Stimulated activated CD4-positive, alpha-beta T cell treated with anti-CD3 and anti-CD28 coated beads, Interleukin-4, amount 100 ng/mL, for 24 hours (primary cell): ENCODE results near the gene DENND5A.
"Not testable (repeated sequence)": the region's sequence is repeated elsewhere in the genome, so short reads cannot be mapped to it uniquely, and the experiment has no call there.

Source experiments
- DNase-seq: peaks from one replicate; pipeline ENCODE4 v3.0.0-alpha.2; 2020

DENND5A gene

DNA sequence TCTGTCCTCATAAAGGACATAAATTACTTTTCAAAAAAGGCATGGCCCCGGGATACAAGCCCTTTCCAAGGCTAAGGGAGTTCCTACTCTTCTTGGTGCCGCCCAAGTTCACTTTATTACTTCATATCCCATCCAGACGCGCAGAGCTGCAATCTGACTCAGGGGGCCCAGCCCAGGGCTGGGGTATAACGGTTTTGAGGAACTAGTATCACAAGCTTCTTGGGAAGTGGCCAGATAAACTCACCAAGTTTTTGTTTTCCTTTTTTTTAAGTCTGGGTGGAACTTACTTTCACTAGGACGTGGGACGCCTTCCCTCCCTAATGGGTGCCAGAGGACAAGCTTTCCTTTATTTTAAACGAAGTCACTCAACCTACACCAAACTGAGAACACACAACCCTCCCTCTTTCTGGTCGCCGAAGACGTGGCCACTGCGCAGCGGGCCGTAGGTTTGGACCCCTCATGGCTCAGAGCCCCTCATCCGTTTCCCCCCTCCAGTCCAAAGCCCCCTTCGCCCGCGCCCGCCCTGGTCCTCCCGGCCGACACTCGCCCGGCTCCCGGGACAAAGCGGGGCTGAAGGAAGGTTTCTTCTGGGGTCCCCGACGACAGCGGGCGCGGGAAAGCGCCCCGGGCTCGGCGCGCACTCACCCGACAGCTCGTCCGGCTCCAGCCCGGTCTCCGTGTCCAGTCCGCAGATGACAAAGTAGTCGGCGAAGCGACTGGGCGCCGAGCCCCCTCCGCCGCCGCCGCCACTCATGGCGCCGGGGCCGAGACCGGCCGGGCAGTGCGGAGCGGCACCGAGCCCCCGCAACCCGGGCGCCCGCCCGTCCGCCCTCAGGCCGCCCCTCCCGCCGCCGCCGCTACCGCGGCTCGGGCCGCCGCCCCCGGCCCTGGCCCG lies 587 bp downstream of the DENND5A start:
- peak; percentile 59 for DNase-seq

DNA sequence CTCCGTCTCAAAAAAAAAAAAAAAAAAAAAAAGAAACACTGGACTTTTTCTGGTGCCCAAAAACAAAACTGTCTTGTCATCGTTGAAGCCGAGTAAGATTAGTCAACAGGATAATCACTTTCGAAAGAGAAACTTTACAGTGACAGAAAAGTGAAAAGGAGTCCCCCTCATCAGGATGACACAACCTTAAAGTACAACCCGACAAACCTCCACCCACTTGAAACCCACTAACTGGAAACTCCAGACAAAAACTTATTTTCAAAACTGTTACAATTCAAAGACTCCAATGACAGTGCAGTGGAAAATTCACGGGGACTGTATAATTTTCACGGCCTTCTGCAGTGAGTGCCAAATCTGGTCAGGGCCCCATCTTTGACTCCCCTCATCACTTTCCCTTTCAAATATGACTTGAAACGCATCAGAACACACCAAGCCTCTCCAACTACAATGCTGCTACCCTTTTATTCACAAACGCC lies 1.3 kb downstream of the DENND5A start:
- peak; percentile 76 for DNase-seq

DNA sequence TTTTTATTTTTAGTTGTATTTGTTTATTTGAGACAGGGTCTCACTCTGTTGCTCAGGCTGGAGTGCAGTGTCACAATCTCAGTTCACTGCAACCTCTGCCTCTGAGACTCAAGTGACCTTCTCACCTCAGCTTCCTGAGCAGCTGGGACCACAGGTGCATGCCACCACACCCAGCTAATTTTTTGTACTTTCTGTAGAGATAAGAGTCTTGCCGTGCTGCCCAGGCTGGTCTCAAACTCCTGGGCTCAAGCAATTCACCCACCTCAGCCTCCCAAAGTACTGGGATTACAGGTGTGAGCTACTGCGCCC lies 4.4 kb downstream of the DENND5A start:
- not testable (repeated sequence) for DNase-seq

DNA sequence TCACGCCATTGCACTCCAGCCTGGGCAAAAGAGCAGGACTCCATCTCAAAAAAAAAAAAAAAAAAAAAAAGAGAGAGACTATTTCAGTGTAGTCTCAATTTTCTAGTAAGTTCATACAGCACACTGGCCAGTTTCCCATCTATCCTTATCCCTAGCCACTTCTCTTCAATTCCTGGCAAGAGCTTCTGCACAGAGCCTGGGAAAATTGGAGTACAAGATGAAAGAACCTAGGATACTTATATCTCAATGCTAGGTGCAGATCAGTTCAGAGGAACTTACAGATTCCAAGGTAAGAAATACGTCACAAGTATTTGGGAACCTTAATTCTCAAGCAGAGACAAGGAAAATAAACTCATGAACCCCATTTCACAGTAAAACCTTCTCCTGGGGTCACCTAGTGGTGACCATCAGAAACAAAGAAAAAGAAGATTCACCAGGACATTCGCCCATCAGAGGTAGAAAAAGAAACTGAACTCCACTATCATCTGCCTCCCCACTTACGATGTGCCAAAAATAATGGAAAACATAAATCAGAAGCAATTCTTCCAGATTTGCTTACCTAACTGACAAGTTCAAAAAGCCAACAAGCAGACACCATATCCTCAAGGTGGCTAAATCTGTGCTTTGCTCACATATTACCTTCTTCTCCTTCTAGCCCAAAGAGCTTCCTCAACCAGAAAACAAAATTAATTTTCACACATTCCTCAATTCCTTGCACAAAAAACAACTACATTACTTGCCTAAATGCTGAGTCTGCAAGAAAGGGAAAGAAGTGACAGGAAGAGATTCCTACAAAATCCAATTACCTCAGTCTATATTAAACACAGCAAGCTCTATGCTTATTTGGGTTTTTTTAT lies 4.9 kb downstream of the DENND5A start:
- no peak for DNase-seq

DNA sequence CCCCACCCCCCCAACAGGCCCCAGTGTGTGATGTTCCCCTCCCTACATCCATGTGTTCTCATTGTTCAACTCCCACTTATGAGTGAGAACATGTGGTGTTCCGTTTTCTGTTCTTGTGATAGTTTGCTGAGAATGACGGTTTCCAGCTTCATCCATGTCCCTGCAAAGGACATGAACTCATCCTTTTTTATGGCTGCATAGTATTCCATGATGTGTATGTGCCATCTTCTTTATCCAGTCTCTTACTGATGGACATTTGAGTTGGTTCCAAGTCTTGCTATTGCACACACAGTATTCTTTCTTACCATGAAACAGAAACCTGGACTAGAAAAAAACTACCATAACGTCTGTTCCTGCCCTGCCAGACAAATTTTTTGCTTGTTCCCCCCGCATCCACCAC lies 6.9 kb downstream of the DENND5A start:
- DNase-seq: not testable (repeated sequence)

DNA sequence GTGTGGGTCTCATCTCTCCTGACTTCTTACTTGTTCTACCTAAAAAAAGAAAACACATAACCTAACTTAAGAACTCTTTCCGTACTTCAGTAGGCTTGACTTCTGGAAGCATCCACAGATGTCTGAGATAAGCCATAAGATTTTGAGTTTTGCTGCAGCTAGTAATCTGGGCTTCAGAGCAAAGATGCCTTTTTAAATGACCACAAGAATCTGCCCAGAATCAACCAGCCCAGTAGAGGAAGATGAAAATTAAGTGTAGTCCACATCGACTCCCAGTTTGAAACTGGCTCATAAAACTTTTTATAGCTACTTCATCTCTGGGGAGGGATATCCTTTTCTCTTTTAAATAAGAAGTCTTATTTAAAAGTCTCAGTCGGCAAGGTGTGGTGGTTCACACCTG lies 10.7 kb downstream of the DENND5A start:
- DNase-seq: no peak

DNA sequence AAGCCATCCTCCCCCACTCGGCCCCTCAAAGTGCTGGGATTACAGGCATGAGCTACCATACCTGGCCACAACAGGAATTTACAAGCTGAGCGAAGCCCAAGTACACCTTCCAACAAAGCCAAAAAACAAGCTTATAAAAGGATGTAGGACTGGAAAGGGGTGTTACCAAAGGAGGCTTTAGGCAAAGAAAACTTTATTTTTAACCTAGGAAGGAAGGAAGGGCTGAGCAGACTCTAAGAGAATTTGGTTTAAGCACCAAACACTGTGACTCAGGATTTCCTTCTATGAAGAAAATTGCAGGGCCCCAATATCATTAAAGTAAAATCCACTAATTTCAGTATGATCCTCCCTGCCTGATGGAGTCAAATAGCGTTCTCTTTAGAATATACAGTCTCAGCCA lies 12.1 kb downstream of the DENND5A start:
- DNase-seq: no peak

DNA sequence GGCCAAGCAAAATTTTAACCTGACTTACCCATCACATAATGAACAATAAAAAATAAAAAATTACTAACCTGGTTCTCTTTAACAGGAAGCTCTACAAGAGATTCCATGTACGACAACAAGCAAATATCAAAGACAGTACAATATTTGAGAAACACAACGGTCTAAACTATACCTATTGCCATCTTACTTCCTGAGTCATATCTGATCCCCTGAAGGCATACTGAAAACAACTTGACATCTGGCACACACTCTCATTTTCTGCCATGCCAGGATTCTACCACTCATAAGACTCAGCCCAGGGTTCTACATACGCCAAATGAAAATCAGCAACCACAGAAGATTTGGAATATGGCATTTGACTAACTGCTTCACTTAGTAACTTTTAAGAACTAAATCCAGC lies 13.8 kb downstream of the DENND5A start:
- no peak for DNase-seq

DNA sequence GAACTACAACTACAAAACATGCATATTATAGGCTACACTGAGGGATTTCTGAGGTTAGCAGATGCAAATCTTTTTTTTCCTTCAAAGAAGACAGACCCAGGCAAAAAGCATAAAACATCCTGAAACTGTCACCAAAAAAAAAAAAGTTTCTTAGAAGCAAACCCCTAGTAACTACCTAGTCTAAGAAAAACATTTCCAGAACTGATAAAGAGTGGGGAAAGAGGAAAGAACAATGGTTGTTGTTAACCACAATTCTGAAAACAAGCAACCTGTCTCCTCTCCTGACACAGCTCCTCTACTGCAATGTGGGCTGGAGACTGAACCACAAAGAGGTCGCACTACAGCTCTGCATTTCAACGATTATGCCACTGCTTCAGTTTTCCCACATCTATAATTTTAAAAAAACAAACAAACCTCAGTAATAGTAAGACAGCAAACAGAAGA lies 15.0 kb downstream of the DENND5A start:
- peak; percentile 59 for DNase-seq

DNA sequence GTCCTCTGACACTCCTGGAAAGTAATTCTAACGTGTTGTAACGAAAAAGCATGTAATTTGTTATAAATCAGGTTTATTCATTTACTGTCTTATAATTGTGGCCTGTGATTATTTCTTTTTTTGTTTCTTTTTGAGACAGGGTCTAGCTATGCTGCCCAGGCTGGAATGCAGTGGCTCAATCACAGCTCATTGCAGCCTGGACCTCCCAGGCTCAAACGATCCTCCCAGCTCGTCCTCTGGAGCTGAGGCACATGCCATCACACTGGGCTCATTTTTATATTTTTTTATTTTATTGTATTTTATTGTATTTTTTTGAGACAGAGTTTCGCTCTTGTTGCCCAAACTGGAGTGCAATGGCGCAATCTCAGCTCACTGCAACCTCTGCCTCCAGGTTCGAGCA lies 15.9 kb downstream of the DENND5A start:
- no peak for DNase-seq

DNA sequence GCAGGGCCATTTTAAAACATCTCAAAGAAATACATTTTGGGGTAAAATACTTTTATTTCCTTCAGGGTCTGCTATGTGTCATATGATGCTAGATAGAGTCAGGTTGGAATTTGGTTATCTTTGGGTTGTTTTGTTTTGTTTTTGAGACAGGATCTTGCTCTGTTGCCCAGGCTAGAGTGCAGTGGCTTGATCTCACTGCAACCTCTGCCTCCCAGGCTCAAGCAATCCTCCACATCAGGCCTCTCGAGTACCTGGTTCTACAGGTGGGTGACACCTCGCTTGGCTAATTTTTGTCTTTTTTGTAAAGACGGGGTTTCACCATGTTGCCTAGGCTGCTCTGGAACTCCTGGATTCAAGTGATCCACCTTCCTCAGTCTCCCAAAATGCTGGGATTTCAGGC lies 17.3 kb downstream of the DENND5A start:
- DNase-seq: no peak

DNA sequence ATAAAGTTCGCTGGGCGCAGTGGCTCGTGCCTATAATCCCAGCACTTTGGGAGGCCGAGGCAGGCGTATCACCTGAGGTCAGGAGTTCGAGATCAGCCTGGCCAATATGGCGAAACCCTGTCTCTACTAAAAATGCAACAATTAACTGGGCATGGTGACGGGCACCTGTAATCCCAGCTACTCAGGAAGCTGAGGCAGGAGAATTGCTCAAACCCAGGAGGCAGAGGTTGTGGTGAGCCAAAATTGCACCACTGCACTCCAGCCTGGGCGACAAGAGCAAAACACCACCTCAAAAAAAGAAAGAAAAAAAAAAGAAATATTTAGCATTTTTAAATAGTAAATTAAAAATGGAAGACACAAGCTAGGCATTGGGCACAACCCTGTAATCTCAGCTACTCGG lies 28.9 kb downstream of the DENND5A start:
- not testable (repeated sequence) for DNase-seq

DNA sequence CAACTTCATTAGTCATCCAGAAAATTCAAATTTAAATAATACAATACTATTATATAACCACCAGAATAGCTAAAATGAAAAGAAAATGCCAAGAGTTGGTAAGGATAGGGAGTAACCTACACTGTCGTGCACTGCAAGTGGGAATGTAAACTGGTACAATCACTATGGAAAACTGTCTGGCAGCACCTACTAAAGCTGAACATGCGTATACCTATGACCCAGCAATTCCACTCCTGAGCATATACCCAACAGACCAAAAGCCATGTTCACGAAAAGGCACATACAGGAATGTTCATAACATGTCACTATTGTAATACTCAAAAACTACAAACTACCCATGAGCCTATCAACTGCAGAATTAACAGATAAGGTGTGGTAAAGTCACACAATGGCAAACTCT lies 32.7 kb downstream of the DENND5A start:
- DNase-seq: no peak

DNA sequence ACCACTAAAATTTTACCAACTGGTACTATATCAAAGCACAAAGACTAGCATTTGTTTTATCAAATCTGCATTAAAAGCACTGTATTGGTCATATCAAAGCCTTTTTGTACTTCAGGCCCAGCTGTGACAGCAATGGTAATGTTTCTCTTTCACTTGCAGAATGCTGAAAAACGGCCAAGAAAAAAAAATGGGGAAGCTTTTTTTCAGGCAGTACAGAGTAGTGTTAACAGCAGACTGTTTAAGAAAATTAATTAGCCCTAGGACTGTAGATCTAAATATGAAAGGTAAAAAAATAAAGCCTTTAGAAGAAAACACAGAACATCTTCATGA lies 33.3 kb downstream of the DENND5A start:
- no peak for DNase-seq

DNA sequence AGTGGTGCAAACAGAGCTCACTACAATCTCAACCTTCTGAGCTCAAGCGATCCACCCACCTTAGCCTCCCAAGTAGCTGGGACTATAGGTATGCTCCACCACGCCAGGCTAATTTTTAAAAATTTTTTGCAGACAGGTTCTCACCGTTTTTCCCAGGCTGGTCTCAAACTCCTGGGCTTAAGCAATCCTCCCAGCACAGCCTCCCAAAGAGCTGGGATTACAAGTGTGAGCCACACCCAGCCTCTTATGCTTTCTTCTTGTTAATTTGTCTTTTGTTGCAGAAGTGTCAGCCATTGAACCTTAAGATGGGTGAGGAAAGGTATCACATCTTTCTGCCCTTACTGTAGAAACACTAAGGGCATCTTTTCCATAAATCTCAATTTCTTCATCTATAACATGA lies 34.9 kb downstream of the DENND5A start:
- no peak for DNase-seq

DNA sequence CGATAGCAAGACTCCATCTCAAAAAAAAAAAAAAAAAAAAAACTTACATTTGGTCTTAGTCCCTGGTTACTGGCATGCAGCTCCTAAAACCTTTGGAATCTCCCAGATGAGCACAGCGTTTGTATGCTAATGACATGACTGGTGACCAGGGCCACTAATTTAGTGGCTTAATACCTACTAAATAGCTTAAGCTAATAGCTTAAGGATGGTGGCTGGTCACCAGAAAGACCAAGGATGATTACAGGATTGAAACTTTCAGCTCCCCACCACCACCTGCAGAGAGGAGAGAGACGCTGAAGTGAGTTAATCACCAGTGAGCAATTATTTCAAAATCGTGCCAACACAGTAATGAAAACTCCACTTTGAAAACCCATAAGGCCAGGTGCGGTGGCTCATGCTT lies 37.1 kb downstream of the DENND5A start:
- DNase-seq: no peak

DNA sequence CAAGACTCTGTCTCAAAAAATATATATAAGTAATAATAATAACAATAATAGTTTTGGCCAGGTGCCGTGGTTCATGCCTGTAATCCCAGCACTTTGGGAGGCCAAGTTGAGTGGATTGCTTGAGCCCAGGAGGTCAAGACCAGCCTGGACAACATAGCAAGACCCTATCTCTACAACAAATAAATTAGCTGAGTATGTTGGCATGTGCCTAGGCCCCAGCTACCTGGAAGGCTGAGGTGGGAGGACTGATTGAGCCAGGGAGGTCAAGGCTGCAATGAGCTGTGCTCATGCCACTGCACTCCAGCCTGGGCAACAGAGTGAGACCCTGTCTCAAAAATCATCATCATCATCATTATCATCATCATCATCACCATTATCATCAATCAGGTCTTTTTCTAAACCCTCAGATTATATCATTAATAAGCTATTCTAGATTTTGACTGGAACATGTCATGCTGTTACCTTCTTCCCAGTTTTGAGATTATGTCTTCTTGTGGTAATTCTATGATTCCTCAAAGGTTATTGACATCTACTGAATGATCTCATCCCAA lies 39.3 kb downstream of the DENND5A start:
- no peak for DNase-seq

DNA sequence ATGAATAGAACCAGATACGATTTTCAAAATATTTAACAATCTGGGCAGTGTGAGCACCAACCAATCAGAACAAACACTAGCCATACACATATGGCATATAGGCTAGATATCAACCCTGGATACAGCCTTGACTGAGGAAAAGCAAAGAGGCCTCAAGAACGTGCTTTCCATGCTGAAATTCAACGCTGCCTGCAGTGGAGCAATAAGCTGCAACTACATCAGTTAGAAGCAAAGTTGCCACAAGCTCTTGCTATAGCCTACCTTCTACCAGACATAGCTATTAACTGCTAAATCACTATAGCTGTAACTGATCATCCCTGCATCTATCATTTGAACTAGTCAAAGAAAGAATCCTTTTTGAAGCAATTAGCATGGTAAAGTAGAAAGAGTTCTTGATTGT lies 42.5 kb downstream of the DENND5A start:
- no peak for DNase-seq

DNA sequence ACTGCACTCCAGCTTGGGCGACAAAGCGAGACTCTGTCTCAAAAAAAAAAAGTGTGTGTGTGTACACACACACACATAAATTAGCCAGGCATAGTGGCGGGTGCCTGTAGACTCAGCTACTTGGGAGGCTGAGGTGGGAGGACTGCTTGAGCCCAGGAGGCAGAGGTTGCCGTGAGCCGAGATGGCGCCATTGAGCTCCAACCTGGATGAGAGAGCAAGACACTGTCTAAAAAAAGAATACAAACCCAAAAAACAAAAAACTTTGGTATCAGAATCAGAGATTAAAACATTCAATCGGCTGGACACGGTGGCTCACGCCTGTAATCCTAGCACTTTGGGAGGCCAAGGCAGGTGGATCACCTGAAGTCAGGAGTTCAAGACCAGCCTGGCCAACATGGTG lies 44.3 kb downstream of the DENND5A start:
- DNase-seq: not testable (repeated sequence)

DNA sequence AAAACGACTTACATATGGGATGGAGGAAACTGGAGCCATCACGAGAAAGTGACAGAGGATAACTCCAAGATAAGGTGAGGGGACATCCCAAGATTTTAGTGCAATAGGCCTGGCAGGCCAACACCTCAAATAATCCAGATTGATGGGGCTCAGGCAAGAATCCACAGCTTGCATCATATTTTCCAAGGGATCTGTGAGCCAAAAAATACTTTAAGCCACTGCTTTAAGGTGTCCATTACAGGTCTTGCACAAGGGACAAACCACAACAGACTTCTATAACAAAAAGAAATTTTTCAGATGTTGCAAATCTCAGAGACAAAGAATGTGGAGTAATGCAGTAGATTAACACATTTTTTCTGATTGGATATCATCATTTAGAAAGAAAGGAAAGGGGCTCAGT lies 45.6 kb downstream of the DENND5A start:
- DNase-seq: no peak

DNA sequence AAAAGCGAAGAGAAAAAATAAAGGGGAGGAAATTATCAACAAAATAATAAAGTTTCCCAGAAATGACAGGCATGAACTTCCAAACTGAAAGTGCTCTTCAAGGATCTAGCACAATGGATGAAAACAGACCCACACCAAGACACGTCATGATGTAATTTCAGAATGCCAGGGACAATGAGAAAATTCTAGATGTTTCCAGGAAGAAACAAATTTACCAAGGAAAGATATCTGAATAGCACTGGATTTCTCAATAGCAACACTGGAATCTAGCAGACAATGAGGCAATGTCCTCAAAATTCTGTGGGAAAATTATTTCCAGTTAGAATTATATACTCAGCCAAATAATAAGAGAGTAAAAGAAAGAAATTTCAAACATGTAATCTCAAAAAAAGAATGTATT lies 46.0 kb downstream of the DENND5A start:
- DNase-seq: no peak

DNA sequence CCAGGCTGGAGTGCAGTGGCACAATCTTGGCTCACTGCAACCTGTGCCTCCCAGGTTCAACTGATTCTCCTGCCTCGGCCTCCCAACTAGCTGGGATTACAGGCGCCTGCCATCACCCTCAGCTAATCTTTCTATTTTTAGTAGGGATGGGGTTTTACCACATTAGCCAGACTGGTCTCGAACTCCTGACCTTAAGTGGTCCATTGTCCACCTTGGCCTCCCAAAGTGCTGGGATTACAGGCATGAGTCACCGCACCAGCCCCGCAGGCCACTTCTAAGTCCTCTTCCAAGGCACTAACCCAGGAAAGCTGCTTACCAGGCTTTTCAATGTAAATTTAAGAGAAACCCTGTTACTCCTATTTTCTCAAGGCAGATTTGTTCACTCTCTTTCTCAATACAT lies 50.4 kb downstream of the DENND5A start:
- no peak for DNase-seq

DNA sequence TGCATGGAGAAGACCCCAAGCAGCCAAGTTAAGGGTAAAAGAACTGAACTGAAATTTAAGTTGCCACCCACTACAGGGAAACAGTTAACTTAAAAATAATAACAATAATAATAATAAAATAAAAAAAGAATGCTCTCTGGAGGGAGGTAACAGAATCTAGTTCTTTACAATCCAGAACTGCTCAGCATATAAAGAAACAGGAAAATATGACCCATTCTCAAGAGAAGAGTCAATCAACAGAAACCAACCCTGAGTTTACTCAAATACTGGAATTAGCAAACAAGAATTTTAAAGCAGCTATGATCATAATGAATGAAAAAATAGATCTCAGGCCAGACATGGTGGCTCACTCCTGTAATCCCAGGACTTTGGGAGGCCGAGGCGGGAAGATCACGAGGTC lies 53.8 kb downstream of the DENND5A start:
- no peak for DNase-seq

DNA sequence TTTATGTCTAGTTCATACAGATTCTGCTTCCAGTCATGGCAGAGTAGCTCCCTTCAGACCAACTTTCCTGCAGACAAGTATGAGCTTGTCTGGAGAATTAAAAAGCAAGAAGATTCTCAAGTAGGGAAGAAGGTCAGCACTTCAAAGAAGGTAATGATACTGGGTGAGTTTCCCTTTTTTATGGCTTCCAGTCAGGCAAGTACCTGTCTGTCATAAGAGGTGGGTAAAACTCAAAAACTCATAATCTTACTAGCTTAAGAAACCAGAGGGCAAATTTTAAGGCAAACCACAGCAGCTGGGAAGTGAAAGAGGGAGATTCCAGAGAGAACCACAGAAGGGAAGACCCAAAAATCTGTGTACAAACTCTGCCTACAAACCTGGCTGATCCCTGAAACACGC lies 54.2 kb downstream of the DENND5A start:
- peak; percentile 4 for DNase-seq
